ENCODE data around the gene TMEM222. TPM values are rescaled to one million over a fixed set of nuclear protein-coding genes. Genes with fewer than 3 reads are reported as not detected.

Gene TMEM222
- total RNA-seq, 1 experiment from 2014 or later = 34.8 TPM

- DNase-seq (ENCODE audit: low read depth) = peak; percentile 84
Observed at GRCh38 chr1:27366113-27366410, 44.1 kb downstream of the TMEM222 start.

DNA sequence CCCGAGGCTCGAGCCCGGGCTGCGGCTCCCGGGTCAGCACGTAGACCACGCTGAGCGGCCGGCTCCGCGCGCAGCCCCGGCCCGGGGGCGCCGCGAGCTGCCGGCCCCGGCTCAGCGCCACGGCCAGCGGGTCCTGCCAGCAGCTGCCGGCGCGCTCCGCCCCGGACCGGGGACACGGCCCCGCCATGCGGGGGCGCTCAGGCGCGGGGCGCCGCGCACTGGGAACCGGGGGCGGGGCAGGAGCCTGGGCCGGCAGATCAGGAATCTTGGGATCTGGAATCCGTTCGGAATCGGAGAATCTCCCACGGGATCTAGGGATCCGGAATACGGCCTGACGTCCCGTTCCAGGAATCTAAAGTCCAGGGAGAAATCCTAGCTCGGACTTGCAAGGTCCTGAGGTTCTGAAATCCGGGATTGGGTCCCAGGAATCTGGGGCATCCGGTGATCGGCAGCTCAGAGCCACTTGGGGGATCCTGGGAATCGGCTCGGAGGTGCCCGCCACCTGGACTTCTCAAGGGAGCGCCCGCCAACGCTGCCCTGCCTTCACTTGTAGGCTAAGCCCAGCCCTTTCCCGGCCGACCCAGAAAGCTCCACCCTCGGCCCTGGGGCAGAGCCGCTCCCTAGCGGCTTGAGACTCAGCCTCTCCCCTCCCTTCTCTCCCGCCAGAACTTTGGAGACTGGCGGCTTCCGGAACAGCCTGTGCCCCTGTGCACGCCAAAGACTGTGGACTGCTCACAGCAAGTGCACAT is 44.6 kb downstream of the TMEM222 start, which contains the start of gene MAP3K6:
TSS of gene MAP3K6 (minus strand) at position 551 of the 749 bp plus-strand sequence. CDS start at position 187, 364 bp downstream.
- in situ Hi-C loops (cut with HindIII; ENCODE audit: low pct_unique_long_range_greater_than_20kb, low sequenced_read_pairs) = no loop called here
- DNase-seq (ENCODE audit: low read depth) = peak; percentile 78

More at GRCh38 chr1:27366113-27366410, 44.1 kb downstream of the TMEM222 start:
- in situ Hi-C loops (cut with HindIII; ENCODE audit: low pct_unique_long_range_greater_than_20kb, low sequenced_read_pairs) = no loop called here

DNA sequence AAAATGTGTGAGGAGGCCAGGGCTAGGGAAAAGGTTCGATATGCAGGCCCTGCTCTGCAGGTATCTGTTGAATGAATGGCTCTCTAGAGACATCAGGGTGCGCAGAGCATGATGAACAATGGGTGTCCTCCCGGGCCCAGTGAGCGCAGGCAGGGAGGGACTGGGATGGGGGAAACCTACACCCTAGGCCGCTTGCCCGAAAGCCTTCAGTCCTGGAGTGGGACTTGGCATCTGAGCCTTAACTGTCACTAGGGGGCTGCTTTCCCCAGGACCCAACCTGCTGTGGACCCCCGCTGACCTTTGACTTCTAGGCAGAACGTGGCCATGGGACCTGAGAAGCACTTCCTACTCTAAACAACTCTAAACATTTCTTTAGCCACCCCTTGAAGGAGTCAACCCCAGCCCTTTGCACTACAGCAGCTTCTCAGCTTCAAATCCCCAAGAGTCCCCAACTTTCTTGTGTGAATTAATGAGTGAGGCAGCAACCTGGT is 45.2 kb downstream of the TMEM222 start:
- in situ Hi-C loops (cut with HindIII; ENCODE audit: low pct_unique_long_range_greater_than_20kb, low sequenced_read_pairs) = no loop called here
- DNase-seq (ENCODE audit: low read depth) = no peak

DNA sequence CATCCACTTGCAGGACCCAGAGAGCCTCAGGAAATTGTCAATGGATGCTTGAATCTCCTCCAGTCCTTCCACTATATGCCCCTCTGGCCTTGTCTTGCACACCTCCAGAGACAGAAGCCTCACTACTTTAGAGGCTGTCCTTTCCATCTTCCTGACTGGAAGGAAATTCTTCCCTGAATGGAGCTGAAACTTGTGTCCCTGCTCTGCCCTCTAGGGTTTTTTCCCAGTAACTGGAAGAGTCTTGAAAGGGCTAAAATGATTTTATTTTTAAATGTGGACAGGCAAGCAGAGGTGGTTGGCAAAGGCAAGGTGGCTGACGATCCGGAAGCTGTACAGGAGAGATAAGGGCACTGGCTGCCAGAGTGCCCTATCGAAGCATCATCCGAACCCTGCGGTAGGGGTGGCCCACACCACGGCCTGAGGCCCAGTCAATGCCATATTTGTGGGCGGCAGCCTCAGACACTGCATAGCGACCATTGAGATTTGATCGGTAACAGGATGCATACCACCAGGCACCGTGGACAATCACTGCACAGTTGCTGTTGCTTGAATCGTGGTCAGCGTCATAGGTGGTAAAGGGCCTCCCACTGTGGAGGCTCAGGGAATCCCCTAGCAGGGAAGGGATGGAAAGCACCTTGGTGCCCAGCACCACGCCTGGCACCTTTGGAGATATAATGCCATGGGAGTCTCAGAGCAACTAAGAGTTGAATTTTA is 47.1 kb downstream of the TMEM222 start:
- in situ Hi-C loops (cut with HindIII; ENCODE audit: low pct_unique_long_range_greater_than_20kb, low sequenced_read_pairs) = no loop called here

GRCh38 chr1:27372022-27372807 is 50.3 kb downstream of the TMEM222 start:
- in situ Hi-C loops (cut with HindIII; ENCODE audit: low pct_unique_long_range_greater_than_20kb, low sequenced_read_pairs) = no loop called here
- DNase-seq (ENCODE audit: low read depth) = peak; percentile 69

More for the DNA sequence above, 47.1 kb downstream of the TMEM222 start:
- no peak for DNase-seq (ENCODE audit: low read depth)

DNA sequence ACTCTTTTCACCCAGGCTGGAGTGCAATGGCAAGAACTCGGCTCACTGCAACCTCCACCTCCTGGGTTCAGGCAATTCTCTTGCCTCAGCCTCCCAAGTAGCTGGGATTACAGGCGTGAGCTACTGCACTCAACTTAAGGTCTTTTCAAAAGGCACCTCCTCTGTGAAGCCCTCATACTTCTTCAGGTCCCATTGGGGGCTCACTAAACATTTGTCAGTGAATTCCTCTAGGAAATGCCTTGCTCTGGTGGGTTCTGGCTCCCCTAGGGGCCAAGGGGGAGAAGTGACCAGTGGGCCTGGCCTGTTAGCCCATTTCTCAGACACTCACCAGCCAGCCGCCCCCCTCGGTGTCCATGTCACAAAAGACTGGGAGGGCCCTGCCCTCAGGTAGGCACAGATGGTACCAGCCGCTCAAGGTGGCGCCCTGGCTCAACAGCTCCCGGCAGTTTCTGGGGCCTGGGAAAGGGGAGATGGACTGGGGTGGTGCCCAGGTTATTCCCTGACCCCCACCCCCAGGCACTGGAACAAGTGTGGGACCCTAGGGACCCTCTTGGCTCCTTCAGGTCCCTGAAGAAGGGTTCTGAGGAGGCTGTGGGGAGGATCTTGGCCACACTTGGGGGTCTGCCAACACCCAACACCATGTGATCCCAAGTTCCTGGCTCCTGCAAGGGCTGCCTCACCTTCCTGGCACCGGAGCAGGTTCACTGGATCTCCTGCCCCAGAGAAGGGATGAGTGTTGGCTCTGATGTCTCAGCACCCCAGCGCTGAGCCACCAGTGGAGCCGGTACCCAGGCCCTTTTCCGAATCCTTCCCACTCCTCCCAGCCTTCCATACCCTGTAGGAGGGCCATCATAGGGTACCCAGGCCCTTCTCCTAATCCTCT is 51.1 kb downstream of the TMEM222 start:
- DNase-seq (ENCODE audit: low read depth) = no peak
- in situ Hi-C loops (cut with HindIII; ENCODE audit: low pct_unique_long_range_greater_than_20kb, low sequenced_read_pairs) = no loop called here

- no peak for DNase-seq (ENCODE audit: low read depth)
- in situ Hi-C loops (cut with HindIII; ENCODE audit: low pct_unique_long_range_greater_than_20kb, low sequenced_read_pairs) = no loop called here
Observed at GRCh38 chr1:27374362-27375086, 52.6 kb downstream of the TMEM222 start, which contains the start of gene FCN3. FCN3 (minus strand) TSS chr1:27374824; CDS start chr1:27374818, 6 bp downstream.

- DNase-seq (ENCODE audit: low read depth) = no peak
- in situ Hi-C loops (cut with HindIII; ENCODE audit: low pct_unique_long_range_greater_than_20kb, low sequenced_read_pairs) = no loop called here
Observed at GRCh38 chr1:27377760-27378495, 56.0 kb downstream of the TMEM222 start.

GRCh38 chr1:27379564-27380122 is 57.7 kb downstream of the TMEM222 start:
- DNase-seq (ENCODE audit: low read depth) = no peak
- in situ Hi-C loops (cut with HindIII; ENCODE audit: low pct_unique_long_range_greater_than_20kb, low sequenced_read_pairs) = no loop called here

DNA sequence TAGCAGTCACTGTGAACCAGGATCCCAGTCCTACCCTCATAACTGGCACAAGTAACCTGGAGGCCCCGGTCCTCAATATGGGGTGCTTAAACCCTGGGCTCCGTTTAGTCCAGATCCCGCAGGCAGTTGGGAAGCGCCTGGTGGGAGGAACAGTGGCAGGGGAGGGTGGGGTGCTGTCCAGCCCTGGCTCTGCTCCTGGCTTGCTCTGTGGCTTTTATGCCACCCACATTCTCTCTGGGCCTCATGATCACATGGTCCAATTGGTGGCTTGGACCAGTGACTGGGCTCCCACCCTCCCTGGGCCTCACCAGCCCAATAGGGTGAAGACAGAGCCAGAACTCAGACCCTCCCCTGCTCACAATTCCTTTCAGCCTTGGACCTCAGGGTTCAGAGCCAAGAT is 58.3 kb downstream of the TMEM222 start:
- in situ Hi-C loops (cut with HindIII; ENCODE audit: low pct_unique_long_range_greater_than_20kb, low sequenced_read_pairs) = no loop called here
- DNase-seq (ENCODE audit: low read depth) = no peak

- in situ Hi-C loops (cut with HindIII; ENCODE audit: low pct_unique_long_range_greater_than_20kb, low sequenced_read_pairs) = no loop called here
- DNase-seq (ENCODE audit: low read depth) = no peak
Observed at GRCh38 chr1:27380766-27381733, 59.1 kb downstream of the TMEM222 start.

DNA sequence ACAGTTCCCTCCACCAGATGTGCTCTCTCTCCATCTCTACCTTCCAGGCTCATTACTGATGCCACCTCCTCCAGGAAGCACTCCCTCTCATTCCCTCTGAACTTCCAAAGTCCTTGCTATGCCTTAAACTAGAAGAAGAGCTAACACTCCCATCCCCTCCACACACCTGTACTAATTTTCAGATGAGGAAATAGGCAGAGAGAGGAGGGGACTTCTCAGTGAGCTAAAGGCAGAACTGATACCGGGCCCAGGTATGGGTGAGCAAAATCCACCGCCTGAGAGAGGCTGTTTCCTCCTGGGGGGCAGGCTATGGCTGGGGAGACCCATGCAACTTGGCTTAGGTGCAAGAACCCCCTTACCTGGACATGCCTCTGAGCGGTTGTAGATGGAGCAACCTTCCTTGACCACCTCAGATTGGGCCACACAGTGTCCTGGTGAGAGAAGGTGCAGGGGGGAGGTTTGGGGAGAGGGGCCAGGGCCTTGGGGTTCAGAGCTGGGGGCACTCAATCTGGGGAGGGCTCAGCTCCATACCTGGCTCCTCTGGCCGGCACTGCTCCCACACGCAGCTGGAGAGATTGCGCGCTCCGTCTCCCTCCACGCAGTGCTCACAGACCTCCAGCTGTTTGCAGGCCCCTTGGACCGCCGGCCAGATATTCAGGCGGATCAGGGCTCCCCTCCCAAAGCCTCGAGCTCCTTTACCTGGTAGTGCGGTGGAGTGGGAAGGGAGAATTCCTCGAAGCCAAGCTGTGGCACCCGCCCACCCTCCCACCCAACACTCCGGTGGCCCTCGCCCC is 60.2 kb downstream of the TMEM222 start:
- in situ Hi-C loops (cut with HindIII; ENCODE audit: low pct_unique_long_range_greater_than_20kb, low sequenced_read_pairs) = no loop called here
- no peak for DNase-seq (ENCODE audit: low read depth)

DNA sequence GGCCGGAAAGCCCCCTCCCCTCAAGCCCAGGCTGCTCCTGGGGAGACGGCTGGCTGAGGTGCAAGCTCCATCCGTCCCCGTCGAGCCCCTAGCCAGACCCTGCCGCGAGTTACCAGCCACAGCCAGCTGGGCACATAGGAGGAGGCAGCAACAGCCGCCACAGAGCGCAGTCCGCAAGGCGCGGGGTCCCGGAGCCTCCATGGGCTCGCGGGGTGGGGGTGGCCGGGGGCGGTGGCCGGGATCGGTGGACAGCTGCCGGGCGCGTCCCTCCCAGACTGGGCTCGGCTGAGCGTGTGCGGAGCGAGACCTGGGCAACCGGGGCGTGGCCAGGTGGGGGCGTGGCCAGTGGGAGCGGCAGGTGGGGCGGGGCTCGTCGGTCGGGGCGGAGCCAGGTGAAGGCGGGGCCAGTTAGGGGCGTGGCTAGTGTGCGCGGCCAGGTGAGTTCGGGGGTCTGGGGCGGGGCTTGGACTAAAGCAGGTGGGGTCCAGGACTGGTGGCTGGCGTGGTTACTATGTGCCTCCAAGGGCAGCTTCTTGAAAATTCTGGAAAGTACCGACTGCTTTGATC is 61.2 kb downstream of the TMEM222 start, which contains the start of gene CD164L2:
TSS of gene CD164L2 (minus strand) at position 295 of the 567 bp plus-strand sequence. CDS start at position 201, 94 bp downstream.
- in situ Hi-C loops (cut with HindIII; ENCODE audit: low pct_unique_long_range_greater_than_20kb, low sequenced_read_pairs) = no loop called here
- no peak for DNase-seq (ENCODE audit: low read depth)

GRCh38 chr1:27383661-27384060 is 61.7 kb downstream of the TMEM222 start:
- DNase-seq (ENCODE audit: low read depth) = no peak
- in situ Hi-C loops (cut with HindIII; ENCODE audit: low pct_unique_long_range_greater_than_20kb, low sequenced_read_pairs) = no loop called here
